ENCODE data around the gene ZNF740. TPM values are rescaled to one million over a fixed set of nuclear protein-coding genes. Genes with fewer than 3 reads are reported as not detected.
A peak's percentile ranks its signal among the peaks of the same experiment; 100 is the strongest.

Gene ZNF740
- total RNA-seq, 1 donor from 2014 or later: 39.6 TPM

DNA sequence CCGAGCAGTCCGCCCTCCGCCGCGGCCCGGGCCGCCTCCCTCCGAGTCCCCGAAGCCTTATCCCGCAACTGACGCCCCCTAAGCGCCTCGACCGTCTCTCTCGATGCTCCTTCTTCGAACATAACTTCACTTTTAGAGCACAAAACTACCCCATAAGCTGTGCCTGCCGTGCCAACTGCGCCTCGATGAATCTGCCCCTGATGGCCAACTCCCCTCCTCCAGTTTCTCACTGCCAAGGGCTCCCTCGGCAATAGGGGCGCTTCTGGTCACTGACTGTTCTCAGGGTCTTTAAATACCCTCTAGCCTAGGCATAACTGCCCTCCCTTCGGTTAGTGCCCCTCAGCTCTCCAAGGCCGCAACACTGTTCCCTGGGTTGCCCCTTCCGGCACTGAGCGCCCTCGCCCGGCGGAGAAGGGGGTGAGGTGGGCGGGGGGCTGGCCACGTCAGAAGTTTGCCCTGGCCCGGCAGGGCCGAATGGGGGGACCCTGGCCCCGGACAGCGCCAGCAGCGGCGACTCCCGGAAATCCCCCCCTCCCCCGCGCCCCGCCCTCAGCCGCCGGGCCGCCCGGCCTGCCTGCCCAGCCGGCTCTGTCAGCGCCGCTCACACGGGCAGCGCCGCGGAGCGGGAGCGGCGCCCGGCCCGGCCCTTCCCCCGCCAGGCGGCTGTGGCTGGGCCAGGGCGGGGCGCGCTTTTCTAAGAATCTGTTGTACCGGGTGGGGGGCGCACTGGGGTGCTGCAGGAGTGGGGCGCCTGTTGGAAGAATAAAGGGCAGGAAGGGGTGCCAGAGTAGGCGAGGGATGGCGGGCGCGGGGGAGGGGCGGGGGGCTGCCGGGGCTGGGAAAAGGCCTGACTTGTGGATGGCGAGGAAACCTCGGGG, 40.9 kb downstream of the ZNF740 start:
- Mint-ChIP-seq H3K4me1 (ENCODE audit: unreplicated experiment) (peaks cover 77% of the 10 kb centered on the region), H3K9me3 (ENCODE audit: unreplicated experiment) (no peaks in the 10 kb centered on the region), H3K4me3 (ENCODE audit: unreplicated experiment) (peak overlapping the region; percentile 80), H3K36me3 (ENCODE audit: unreplicated experiment) (no peaks in the 10 kb centered on the region), H3K27me3 (ENCODE audit: unreplicated experiment) (no peaks in the 10 kb centered on the region), H3K27ac (ENCODE audit: unreplicated experiment) (peak overlapping the region; percentile 98)
- TF ChIP-seq, protein P1, sequence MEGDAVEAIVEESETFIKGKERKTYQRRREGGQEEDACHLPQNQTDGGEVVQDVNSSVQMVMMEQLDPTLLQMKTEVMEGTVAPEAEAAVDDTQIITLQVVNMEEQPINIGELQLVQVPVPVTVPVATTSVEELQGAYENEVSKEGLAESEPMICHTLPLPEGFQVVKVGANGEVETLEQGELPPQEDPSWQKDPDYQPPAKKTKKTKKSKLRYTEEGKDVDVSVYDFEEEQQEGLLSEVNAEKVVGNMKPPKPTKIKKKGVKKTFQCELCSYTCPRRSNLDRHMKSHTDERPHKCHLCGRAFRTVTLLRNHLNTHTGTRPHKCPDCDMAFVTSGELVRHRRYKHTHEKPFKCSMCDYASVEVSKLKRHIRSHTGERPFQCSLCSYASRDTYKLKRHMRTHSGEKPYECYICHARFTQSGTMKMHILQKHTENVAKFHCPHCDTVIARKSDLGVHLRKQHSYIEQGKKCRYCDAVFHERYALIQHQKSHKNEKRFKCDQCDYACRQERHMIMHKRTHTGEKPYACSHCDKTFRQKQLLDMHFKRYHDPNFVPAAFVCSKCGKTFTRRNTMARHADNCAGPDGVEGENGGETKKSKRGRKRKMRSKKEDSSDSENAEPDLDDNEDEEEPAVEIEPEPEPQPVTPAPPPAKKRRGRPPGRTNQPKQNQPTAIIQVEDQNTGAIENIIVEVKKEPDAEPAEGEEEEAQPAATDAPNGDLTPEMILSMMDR (IDR thresholded peaks at IDR 0.05): peak; percentile 36
- DNase-seq (ENCODE audit: extremely low spot score, unreplicated experiment): peak; percentile 90

DNA sequence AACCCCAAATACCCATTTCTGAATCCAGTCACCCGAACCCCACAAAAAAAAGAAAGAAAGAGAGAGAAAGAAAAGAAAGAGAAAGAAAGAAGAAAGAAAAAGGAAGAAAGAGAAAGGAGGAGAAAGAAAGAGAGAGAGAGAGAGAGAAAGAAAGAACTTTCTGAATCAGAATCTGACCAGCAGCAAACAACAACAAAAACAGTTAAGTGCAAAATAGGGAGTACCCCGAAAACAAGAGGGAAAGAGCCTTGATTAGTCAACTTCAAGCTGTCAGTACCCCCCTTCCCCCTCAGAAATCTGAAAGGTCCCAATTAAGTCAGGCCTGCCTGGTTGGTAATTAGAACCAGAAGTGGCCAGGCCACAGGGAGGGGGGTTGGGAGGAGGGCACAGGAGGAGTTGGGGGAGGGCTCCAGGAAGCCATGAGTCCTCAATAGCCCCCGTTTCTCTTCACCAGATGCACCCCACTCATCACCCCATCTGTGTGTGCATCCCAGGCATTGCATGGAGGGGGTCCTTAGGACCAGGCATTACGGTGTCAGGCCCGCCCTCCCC, 41.7 kb downstream of the ZNF740 start:
- H3K9me3 Mint-ChIP-seq (ENCODE audit: unreplicated experiment): no peaks in the 10 kb centered on the region
- no peak for DNase-seq (ENCODE audit: extremely low spot score, unreplicated experiment)
- TF ChIP-seq, protein P1 (IDR thresholded peaks at IDR 0.05): no peak
- peak overlapping the region; percentile 73 for H3K4me3 Mint-ChIP-seq (ENCODE audit: unreplicated experiment)
- H3K4me1 Mint-ChIP-seq (ENCODE audit: unreplicated experiment): peaks cover 76% of the 10 kb centered on the region
- H3K27ac Mint-ChIP-seq (ENCODE audit: unreplicated experiment): peak overlapping the region; percentile 94
- no peaks in the 10 kb centered on the region for H3K27me3 Mint-ChIP-seq (ENCODE audit: unreplicated experiment)
- H3K36me3 Mint-ChIP-seq (ENCODE audit: unreplicated experiment): peaks cover 4% of the 10 kb centered on the region

DNA sequence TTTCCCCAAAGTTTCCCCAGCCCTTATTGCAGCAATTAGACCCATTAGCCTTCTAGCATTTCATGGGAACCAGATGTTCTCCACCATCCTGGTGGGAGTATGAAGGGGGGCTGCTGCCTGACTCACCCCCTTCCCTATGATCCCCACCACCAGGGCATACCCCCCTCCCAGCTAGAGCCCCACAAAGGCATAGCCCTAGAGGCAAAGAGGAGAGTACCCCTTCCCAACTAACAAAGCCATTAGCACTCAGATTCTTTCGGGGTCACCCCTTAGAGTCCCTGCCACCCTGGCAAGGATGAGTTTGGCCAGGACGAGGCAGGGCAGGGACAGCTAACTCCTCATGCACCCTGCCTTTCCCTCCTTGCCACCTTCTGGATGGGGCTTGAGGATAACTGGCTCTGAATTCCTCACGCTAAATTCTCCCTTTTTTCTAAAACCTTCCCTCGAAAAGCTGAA, 42.3 kb downstream of the ZNF740 start:
- TF ChIP-seq, protein P1 (IDR thresholded peaks at IDR 0.05): no peak
- Mint-ChIP-seq H3K27ac (ENCODE audit: unreplicated experiment) (peak overlapping the region; percentile 94), H3K27me3 (ENCODE audit: unreplicated experiment) (no peaks in the 10 kb centered on the region), H3K4me3 (ENCODE audit: unreplicated experiment) (peak overlapping the region; percentile 22), H3K9me3 (ENCODE audit: unreplicated experiment) (no peaks in the 10 kb centered on the region), H3K36me3 (ENCODE audit: unreplicated experiment) (peaks cover 4% of the 10 kb centered on the region), H3K4me1 (ENCODE audit: unreplicated experiment) (peaks cover 70% of the 10 kb centered on the region)
- DNase-seq (ENCODE audit: extremely low spot score, unreplicated experiment): no peak

DNA sequence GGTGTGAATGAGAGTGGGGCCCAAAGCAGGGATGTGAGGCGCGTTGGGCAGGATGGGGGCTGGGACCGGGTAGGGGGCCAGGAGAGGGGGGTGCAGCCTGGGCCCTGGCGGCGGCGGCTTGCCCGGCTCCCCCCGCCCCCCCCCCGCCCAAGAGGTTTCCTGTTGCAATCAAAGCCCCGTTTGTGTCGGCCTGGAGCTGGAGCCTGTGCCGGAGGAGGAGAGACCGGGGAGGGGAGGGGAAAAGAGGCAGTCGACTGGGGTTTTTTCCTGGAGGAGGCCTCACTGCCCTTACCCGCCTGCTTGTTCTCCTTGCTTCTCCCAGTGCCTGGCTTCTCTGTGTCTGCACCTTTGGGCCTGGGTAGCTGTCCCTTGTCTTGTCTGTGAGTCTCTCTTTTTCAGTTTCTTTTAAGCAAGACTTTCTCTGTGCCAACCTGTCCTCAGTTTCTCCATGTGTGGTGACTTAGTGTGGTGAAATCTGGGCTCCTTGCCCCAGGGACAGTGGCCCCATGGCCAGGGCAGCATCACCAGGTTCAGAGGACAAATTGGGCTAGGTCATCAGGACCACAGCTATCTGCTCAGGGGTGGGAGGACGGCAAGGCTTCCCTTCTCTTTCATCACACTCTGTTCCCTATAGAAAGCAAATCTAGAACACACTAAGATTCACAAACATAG, 43.0 kb downstream of the ZNF740 start:
- peaks cover 67% of the 10 kb centered on the region for H3K4me1 Mint-ChIP-seq (ENCODE audit: unreplicated experiment)
- no peak for DNase-seq (ENCODE audit: extremely low spot score, unreplicated experiment)

More for the DNA sequence above, 43.0 kb downstream of the ZNF740 start:
- Mint-ChIP-seq H3K27me3 (ENCODE audit: unreplicated experiment) (no peaks in the 10 kb centered on the region), H3K36me3 (ENCODE audit: unreplicated experiment) (peaks cover 4% of the 10 kb centered on the region), H3K27ac (ENCODE audit: unreplicated experiment) (peak overlapping the region; percentile 94), H3K9me3 (ENCODE audit: unreplicated experiment) (no peaks in the 10 kb centered on the region), H3K4me3 (ENCODE audit: unreplicated experiment) (peak overlapping the region; percentile 29)
- TF ChIP-seq, protein P1 (IDR thresholded peaks at IDR 0.05): no peak
